GM12878 (cell line): ENCODE measurements around the gene PNPLA3. TPM values are rescaled to one million over a fixed set of nuclear protein-coding genes. Genes with fewer than 3 reads are reported as not detected.

Source experiments
- BHLHE40 ChIP-seq, 2 experiments: fragments of 450-650 bp in 1 of 2; IDR thresholded peaks; 2 replicates each; pipeline ENCODE4 v1.6.1; 2011 to 2017; ENCODE audit warnings: low read depth in 2 of 2, borderline replicate concordance in 1 of 2, improper control_type of control experiment in 1 of 2, low read length in 1 of 2, mild to moderate bottlenecking in 1 of 2
- ETV6 ChIP-seq, 2 experiments: fragments of 450-650 bp in 1 of 2; IDR thresholded peaks in 1 of 2; conservative IDR thresholded peaks in 1 of 2; 2 replicates each; pipeline ENCODE4 v1.6.1; 2014; ENCODE audit warnings: antibody characterized with exemption in 1 of 2, borderline replicate concordance in 1 of 2, low read depth in 1 of 2, mild to moderate bottlenecking in 1 of 2, moderate library complexity in 1 of 2
- GABPA ChIP-seq: IDR thresholded peaks from 2 replicates; pipeline ENCODE4 v1.6.1; 2014; ENCODE audit warnings: antibody characterized with exemption, low read depth, mild to moderate bottlenecking, inconsistent platforms
- GATAD2B ChIP-seq: fragments of 450-650 bp; conservative IDR thresholded peaks from 2 replicates; pipeline ENCODE4 v1.6.1; 2017; ENCODE audit warnings: low read depth, mild to moderate bottlenecking, moderate library complexity
- HDAC2 ChIP-seq: fragments of 200-600 bp; sonication (generic); IDR thresholded peaks from 2 replicates; pipeline ENCODE4 v1.6.1; 2017
- JUNB ChIP-seq: IDR thresholded peaks from 2 replicates; pipeline ENCODE4 v1.6.1; 2016; ENCODE audit warnings: antibody characterized with exemption, mild to moderate bottlenecking
- MYC ChIP-seq: IDR thresholded peaks from 2 replicates; pipeline ENCODE4 v1.6.1; 2011; ENCODE audit warnings: mild to moderate bottlenecking, low read length, moderate library complexity, inconsistent platforms; ENCODE audit not compliant: insufficient read depth, insufficient replicate concordance, insufficient read length, severe bottlenecking
- POLR2A ChIP-seq: IDR thresholded peaks from 2 replicates; pipeline ENCODE4 v1.6.1; 2011; ENCODE audit warnings: low read depth, mild to moderate bottlenecking, low read length
- RAD51 ChIP-seq: fragments of 450-650 bp; IDR thresholded peaks from 2 replicates; pipeline ENCODE4 v1.6.1; 2016; ENCODE audit warnings: moderate library complexity, mild to moderate bottlenecking, inconsistent platforms
- REST ChIP-seq: IDR thresholded peaks from 2 replicates; pipeline ENCODE4 v1.6.1; 2012; ENCODE audit warnings: mild to moderate bottlenecking, low read depth, low read length
- STAT3 ChIP-seq: IDR thresholded peaks from 2 replicates; pipeline ENCODE4 v1.6.1; 2011; ENCODE audit warnings: low read depth, low read length, improper control_type of control experiment
- TAF1 ChIP-seq: IDR thresholded peaks from 2 replicates; pipeline ENCODE4 v1.6.1; 2011; ENCODE audit warnings: mild to moderate bottlenecking, low read depth, low read length, borderline replicate concordance
- ZZZ3 ChIP-seq: IDR thresholded peaks from 2 replicates; pipeline ENCODE4 v1.6.1; 2011; ENCODE audit warnings: low read depth; ENCODE audit not compliant: control insufficient read depth, insufficient read length
- polyA plus RNA-seq, 11 experiments: library from polyadenylated mRNA; depleted of rRNA in 4 of 11; unstranded in 6 of 11; stranded (reverse) in 5 of 11; fragments of >200 nt; fragmentation: Nextera tagmentation in 4 of 11; fragmentation: Illumina TruSeq in 1 of 11; extraction: Ambion mirVana in 4 of 11; extraction: Trizol in 1 of 11; gene quantifications; 1 replicate in 1 of 11; 2 replicates in 10 of 11; pipeline versions ENCODE4 v1.2.1 to v1.2.3, GENCODE V29; 2011 to 2016; ENCODE audit warnings: inconsistent platforms in 2 of 11, missing spikeins in 2 of 11, low read depth in 1 of 11
- total RNA-seq, 4 experiments: library from RNA; depleted of rRNA in 3 of 4; stranded (reverse); fragments of >200 nt in 3 of 4; fragmentation: Illumina TruSeq in 1 of 4; extraction: Trizol in 1 of 4; gene quantifications; 2 replicates each; pipeline versions ENCODE4 v1.2.1 to v1.2.3, GENCODE V29; 2013 to 2021
- TF ChIP-seq, protein P1 (sequence below): fragments of 450-650 bp; IDR thresholded peaks from 2 replicates; pipeline ENCODE4 v1.6.1; 2018; ENCODE audit warnings: borderline replicate concordance, mild to moderate bottlenecking; ENCODE audit not compliant: partially characterized antibody
- TF ChIP-seq, protein P2 (sequence below): fragments of 450-650 bp; IDR thresholded peaks from 2 replicates; pipeline ENCODE4 v1.6.1; 2017; ENCODE audit warnings: mild to moderate bottlenecking, low read depth, inconsistent platforms; ENCODE audit not compliant: poor library complexity, severe bottlenecking
- TF ChIP-seq, protein P3 (sequence below): fragments of 450-650 bp; formaldehyde crosslinking; IDR thresholded peaks from 2 replicates; pipeline ENCODE4 v1.4.0; 2020; ENCODE audit warnings: mild to moderate bottlenecking, moderate library complexity

The PNPLA3 gene
- total and polyA plus RNA-seq, 10 of the 15 experiments (the other 5 are each of a cell fraction or from before 2014, with no cell fraction given) = 0.05 to 0.08 TPM; not detected in 8

- TF ChIP-seq GATAD2B (peak; percentile 60; the same call in 1 of the 2 replicates), HDAC2 (no peak), GABPA (peak; percentile 96), RAD51 (peak; percentile 60), ETV6 (conservative IDR thresholded peaks at IDR 0.05 in 1 of 2, IDR thresholded peaks at IDR 0.05 in 1 of 2; ENCODE audit: borderline replicate concordance in 1 of 2, low read depth in 1 of 2) (no peak), ZZZ3 (no peak), STAT3 (no peak), MYC (peak; percentile 66), BHLHE40 (IDR thresholded peaks at IDR 0.05; ENCODE audit: borderline replicate concordance in 1 of 2, low read depth in 2 of 2, low read length in 1 of 2) (peak in 1 of 2 experiments; percentile 20; a peak in 2 of 4 replicates), POLR2A (peak; percentile 99), REST (no peak), TAF1 (peak; percentile 83), JUNB (no peak)
- TF ChIP-seq, protein P1, sequence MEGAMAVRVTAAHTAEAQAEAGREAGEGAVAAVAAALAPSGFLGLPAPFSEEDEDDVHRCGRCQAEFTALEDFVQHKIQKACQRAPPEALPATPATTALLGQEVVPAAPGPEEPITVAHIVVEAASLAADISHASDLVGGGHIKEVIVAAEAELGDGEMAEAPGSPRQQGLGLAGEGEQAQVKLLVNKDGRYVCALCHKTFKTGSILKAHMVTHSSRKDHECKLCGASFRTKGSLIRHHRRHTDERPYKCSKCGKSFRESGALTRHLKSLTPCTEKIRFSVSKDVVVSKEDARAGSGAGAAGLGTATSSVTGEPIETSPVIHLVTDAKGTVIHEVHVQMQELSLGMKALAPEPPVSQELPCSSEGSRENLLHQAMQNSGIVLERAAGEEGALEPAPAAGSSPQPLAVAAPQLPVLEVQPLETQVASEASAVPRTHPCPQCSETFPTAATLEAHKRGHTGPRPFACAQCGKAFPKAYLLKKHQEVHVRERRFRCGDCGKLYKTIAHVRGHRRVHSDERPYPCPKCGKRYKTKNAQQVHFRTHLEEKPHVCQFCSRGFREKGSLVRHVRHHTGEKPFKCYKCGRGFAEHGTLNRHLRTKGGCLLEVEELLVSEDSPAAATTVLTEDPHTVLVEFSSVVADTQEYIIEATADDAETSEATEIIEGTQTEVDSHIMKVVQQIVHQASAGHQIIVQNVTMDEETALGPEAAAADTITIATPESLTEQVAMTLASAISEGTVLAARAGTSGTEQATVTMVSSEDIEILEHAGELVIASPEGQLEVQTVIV = no peak
- TF ChIP-seq, protein P2, sequence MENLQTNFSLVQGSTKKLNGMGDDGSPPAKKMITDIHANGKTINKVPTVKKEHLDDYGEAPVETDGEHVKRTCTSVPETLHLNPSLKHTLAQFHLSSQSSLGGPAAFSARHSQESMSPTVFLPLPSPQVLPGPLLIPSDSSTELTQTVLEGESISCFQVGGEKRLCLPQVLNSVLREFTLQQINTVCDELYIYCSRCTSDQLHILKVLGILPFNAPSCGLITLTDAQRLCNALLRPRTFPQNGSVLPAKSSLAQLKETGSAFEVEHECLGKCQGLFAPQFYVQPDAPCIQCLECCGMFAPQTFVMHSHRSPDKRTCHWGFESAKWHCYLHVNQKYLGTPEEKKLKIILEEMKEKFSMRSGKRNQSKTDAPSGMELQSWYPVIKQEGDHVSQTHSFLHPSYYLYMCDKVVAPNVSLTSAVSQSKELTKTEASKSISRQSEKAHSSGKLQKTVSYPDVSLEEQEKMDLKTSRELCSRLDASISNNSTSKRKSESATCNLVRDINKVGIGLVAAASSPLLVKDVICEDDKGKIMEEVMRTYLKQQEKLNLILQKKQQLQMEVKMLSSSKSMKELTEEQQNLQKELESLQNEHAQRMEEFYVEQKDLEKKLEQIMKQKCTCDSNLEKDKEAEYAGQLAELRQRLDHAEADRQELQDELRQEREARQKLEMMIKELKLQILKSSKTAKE = no peak
- TF ChIP-seq, protein P3, sequence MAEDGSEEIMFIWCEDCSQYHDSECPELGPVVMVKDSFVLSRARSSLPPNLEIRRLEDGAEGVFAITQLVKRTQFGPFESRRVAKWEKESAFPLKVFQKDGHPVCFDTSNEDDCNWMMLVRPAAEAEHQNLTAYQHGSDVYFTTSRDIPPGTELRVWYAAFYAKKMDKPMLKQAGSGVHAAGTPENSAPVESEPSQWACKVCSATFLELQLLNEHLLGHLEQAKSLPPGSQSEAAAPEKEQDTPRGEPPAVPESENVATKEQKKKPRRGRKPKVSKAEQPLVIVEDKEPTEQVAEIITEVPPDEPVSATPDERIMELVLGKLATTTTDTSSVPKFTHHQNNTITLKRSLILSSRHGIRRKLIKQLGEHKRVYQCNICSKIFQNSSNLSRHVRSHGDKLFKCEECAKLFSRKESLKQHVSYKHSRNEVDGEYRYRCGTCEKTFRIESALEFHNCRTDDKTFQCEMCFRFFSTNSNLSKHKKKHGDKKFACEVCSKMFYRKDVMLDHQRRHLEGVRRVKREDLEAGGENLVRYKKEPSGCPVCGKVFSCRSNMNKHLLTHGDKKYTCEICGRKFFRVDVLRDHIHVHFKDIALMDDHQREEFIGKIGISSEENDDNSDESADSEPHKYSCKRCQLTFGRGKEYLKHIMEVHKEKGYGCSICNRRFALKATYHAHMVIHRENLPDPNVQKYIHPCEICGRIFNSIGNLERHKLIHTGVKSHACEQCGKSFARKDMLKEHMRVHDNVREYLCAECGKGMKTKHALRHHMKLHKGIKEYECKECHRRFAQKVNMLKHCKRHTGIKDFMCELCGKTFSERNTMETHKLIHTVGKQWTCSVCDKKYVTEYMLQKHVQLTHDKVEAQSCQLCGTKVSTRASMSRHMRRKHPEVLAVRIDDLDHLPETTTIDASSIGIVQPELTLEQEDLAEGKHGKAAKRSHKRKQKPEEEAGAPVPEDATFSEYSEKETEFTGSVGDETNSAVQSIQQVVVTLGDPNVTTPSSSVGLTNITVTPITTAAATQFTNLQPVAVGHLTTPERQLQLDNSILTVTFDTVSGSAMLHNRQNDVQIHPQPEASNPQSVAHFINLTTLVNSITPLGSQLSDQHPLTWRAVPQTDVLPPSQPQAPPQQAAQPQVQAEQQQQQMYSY (CRISPR knock-in tag) = no peak
Observed at GRCh38 chr22:43955040-43955882, 31.7 kb downstream of the PNPLA3 start, which contains the start of gene SAMM50 (continued).
